MV-4-11 (cell line): ENCODE measurements around the gene NSUN6.

Experiments
- DNase-seq: peaks from one replicate; lab custom pipeline; 2025; lab: John Stamatoyannopoulos, UW

NSUN6 gene, protein sequence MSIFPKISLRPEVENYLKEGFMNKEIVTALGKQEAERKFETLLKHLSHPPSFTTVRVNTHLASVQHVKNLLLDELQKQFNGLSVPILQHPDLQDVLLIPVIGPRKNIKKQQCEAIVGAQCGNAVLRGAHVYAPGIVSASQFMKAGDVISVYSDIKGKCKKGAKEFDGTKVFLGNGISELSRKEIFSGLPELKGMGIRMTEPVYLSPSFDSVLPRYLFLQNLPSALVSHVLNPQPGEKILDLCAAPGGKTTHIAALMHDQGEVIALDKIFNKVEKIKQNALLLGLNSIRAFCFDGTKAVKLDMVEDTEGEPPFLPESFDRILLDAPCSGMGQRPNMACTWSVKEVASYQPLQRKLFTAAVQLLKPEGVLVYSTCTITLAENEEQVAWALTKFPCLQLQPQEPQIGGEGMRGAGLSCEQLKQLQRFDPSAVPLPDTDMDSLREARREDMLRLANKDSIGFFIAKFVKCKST

DNA sequence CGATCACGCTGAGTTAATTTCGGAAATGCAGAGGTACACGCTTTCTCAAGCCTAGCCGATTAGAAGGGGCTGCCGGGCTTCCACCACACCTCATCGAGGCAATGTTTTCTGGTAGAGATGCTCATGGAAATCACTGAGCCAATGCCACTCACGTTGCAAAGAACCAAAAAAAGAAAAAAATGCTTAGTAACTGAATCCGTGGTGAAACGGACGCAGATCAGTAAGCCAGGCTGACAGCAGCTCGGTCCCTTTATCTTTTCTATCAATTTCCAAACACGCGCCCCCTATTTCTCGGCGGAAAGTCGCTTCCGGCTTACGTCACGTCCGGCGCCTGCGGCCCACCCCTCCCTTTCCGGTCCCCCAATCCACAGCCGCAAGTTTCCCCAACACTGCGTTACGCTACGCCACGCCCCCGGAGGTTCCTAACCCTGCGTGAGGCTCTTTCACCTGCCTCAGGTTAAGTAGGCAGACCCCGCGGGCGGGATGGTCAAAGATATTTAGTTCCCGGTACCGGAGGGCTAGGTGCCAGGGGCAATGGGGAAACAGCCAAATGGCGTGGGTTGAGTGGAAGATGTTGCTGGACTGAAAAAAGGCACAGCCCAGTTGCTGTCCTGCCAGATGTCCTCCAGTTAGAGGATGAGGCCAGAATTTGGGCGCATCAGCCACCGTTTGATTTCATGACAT, at the start of gene NSUN6:
Gene NSUN6 (minus strand): TSS at position 264 of the 684 bp plus-strand sequence. CDS start 384 bp downstream, outside the sequence.
- peak; percentile 82 for DNase-seq

DNA sequence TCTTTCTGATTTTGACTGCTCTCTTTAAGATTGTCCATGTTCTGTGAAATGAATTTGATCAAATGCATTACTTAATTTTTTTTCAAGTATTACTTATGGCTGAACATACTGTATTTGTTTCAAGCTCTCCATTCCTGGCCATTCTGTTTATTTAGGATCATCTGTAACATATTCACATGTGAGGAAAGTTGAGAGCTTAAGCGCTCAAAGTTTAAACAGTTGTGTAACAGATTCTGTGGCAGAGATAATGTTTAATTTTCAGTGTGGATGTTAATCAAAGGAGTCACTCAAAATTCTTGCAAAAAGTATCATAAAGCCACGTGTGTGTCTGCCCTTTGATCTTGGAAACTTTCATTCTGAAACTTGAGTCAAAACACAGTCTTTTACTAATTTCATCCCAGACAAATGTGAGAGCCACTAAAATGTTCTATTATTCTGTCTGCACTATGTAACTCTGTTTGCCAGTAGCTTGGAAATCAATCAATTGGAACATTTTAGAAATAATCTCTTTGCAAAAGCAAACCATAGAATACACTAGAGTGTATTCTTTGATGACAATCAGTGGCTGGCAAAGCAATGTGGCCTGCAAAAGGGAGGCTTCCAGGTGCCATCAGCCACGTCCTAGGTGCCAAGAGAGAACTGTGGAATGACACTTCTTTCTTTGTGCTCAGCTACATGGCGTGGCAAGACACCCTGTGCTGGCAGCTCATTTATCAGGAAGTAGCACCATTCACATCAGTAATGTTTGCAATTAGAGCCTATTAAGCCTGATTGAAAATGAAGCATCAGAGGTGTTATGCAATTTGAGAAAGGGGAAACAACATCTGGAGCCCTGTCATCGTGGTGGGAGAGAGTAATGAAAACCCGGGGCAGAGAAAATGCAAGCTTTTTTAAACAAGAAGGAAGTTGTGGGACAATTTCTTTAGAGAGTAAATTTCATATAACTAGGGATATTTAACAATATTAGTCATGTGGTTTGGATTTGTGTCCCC, 48.8 kb upstream of the NSUN6 start:
- peak; percentile 65 for DNase-seq

DNA sequence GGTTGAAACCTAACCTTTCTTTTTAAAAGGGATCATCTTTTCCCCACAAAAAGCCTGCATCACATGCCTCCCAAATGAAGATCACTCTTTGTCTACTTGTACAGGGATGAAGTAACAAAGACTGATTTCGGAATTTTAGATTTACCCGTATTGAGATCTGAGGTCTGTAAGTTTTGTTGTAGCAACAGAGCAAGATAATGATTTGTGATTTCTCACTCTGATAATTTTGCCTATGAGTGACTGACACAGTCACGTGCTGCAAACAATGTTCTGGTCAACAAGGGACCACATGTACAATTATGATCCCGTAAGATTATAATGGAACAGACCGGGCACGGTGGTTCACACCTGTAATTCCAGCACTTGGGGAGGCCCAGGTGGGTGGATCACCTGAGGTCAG, 39.2 kb upstream of the NSUN6 start:
- DNase-seq = no peak

DNA sequence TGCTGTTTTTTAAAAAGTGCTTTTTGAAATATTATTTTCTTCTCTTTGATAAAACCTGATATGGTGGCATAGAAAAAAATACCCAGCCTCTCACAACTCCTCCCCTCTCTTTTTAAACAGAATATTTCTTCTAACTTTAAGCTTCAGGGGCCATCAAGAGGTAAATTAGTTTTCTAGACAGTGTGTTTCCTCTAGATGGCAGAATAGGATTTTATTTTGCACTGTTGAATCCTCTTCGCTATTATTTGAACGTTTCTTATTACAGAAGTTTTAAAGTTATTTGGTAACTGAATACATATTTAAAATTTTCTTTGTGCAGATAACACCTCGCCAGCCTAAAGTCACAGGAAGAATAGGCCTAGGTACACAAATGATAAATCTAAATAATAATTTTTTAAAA, 38.1 kb upstream of the NSUN6 start:
- DNase-seq = no peak

DNA sequence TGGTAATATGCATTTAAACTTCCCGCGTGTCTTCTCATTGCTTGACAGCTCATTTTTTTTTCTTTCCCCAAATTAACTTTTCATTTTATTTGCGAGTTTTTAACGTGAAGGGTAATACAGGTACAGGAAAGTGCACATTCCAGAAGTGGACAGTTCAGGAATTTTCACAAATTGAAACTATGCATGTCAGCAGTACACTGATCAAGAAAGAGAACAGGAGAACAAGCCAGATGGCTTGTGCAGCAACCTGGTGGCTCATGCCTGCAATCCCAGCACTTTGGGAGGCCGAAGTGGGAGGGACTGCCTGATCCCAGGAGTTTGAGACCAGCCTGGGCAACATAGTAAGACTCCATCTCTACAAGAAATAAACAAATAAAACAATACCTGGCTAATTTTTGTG, 36.3 kb upstream of the NSUN6 start:
- no peak for DNase-seq

DNA sequence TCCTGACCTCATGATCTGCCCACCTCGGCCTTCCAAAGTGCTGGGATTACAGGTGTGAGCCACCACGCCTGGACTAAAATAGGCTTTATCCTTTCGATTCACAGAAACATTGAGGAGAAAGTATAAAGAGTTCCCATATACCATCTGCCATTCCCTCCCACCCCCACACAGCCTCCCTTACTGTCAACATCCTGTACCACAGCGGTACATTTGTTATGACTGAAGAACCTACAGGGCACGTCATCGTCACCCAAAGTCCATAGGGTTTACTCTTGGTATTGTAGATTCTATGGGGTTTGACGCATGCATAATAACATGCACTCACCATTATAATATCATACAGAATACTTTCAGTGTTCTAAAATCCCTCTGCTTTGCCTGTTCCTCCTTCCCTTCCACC, 35.8 kb upstream of the NSUN6 start:
- no peak for DNase-seq

DNA sequence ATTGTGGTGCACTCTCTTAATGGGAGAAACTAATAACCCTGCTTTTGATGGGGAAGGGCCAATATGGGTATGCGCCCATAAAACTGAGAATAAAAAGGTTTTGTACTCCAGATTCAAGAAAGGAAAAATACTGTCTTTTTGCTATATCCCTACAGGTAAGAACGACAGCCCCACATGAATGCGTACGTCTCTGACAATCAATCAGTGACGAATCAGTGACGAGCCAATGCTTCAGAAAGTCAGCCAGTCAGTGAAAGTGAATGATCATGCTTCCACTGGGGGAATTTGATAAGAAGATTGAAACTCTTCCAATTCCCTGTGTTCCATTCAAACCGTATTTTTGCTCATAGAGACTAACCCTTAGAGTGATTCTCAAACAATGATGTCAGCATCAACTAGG, 34.2 kb upstream of the NSUN6 start:
- DNase-seq = no peak

DNA sequence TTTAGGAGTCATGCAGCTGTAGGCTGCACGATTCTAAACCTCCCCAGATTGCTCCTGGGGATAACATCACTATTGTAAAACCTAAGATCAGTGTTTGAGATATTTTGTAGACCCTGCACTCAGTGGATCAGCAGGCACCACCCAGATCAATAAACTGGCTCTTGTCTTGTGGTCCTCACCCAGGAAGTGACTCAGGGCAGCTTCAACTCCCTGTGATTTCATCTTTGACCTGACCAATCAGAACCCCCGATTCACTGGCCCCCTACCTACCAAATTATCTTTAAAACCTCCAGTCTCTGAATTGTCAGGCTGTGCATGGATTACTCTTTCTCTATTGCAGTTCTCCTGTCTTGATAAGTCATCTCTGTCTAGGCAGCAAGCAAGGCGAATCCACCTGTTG, 33.6 kb upstream of the NSUN6 start:
- no peak for DNase-seq

DNA sequence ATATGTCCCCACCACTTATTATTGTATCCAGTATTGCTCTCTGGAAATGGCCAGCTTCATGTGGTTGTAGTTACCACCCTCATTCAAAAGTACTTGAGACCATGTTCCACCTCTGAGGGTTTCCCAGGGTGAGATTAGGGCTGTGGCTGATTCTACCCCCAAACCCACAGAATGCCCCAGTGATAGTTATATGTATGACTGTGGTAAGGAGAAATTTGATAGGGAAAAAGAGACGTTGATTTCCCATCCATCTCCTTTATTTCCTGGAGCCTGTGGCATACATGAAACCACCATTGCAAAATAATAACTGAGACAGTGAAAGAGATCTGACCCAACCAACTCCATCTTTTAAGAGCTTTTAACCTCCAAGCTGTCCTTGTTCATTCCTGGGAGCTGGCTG, 33.0 kb upstream of the NSUN6 start:
- DNase-seq = no peak

DNA sequence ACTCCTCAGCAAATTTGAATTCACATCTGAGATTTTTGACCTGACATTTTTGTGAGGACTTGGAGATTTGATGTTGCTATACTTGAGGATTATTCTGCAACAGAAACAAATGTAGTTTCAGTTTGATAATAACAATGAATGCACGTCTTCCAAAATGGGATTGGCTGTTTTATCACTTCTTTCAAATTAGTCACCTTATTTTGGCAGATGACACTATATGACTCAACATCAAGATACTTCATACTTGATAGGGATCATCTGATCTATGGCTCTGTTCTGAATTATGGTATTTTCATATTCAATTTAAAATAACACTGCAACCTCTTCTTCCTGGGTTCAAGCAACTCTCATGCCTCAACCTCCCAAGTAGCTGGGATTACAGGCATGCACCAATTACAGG, 32.0 kb upstream of the NSUN6 start:
- DNase-seq = no peak

DNA sequence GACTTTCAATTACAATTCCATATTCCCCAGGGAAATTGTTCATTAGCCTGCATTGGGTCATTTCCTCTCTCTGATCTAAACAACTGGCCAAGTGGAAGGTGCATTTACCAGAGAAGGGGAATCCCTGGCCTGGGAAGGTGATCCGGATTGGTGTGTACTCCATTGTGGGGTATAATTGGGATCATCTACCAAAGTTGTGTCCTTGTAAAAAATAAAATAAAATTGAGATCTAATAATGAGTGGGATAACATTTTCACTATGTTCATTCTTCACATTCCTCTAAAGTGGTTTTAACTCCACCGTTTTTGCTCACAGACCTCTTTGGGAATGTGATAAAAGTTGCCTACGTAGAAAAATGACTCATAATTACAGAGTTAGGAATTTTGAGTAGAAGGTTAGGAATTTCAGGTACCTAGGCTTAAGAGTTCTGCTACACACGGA, 30.6 kb upstream of the NSUN6 start:
- no peak for DNase-seq

DNA sequence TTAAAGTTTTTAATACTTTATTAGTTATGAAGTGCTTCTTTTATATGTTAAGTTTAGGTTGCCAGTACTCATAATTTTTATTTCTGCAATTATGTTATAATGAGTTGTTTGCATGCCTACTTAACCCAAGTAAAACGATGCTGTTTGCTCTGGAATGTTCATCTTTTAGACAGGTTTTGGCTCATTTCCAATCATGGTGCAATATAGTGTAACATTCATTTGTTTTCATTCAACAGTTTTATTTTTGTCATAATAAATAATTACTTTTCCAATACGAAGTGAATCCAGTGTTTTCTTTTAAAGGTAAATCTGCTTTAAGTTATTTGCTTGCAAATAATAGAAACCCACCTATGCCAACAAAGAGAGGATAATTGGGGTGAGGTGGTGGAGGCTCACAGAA, 30.0 kb upstream of the NSUN6 start:
- DNase-seq = no peak

DNA sequence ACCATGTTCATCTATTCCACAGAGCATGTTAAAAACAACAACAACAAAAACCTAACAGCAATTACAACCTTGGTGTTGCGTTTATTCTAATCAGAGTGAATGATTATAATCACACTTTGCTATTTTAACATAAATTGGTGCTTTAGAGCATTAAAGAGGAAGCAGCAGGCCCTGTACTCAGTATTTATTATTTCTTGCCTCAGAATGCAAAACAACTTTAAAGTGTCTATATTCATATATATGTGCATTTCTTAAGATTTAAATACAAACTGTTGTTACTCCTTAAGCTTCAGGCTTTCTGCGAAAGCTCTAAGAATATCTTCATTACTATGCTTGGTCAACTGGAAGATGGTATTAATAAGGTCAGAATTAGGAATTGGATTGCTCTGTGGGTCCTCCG, 29.4 kb upstream of the NSUN6 start:
- no peak for DNase-seq

DNA sequence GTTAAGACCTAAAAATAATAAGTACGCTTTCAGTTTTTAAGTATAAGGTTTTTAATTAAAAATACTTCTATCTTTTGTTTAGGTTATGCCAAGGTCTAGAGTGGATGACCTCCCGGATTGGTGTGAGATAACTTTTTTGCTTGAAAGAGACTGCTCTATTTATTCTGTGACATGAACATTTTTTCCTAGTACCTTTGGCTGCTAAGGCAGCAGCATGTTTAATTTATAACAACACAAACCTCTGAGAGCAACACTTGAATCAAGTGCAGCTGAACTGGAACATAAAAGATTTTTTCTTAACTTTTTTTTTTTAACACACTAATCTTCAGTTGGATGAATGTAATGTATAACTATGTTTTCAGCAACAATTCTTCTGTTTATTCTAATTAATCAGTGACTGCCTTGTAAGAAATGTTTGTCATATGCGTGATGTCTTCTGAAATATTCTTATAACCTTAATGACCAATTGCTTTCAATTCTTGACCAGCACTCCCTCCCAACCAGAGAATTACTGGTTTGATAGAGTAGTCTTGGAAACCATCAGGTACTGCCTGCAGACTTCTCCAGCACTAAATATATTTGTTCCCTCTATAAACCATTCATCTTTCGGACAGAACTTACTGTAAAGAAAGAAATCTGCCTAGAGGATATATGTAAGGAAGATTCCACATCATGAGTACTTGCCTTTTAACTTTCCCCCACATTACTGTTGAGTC, 23.9 kb upstream of the NSUN6 start:
- no peak for DNase-seq

DNA sequence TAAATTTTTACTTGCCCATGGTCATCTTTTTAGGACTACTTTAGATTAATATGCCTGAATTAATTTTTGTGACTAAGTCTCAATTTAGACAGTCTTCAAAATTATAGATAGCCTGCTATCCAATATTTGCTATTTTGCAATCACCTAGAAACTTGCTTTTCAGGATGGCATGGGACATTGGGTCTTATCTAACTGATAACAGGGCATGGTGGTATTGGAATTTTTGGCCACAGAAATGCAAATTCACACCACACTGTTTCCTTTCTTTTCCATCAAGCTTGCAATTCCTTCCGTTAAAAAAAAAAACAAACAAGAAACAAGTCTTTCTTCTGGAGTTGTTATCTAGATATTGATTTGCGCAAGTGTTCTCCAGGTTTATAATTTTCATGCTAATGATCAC, 16.6 kb upstream of the NSUN6 start:
- no peak for DNase-seq

DNA sequence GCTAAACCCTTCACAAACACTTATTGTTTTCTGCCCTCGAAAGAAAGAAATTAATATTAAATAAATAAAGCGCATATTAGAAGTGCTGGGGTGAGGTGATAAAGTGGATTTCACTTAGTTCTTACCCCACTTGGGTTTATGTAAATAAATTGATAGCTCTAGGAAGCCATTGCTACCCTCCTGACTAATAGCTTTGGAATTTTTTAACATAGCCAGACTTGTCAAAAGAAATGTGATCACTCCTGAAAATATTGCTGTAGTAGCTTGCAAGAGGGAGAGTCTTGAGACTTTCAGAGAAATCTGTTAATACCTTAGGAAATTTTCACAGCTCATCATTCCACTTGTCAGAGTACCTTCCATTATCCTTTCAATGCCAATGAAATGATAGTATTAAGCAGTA, 15.4 kb upstream of the NSUN6 start:
- DNase-seq = no peak

DNA sequence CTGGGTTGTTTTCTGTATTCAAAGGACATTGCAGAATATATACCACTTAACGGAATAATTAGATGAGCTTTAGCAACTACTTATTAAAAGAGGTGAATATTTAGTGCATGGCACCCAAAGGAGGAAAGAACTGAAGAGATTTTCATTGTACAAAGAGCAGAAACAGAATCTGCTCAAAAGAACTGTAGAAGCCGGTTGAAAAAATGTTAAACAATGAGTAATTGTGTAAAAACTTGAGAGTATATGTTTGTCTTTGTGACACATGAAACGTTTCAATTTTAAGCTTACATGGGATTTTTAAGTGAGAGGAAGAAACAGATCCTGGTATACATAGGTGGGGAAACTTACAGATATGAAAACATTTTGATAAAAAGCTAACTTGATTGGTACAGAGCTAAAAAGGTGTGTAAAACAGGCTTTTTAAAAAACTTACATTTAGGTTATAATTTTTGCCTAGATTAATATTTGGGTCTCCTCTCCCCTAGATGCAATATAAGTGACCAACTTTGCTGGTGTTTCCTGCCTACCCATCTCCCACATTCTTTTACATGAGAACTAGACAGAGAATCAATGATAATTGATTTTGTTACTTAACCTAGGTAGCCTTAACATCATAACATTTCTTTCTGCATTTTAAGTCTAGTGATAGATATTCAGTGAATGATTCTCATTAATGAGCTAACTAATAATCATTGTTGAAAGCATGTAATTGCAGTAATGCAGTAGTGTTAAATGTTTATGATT, 14.6 kb upstream of the NSUN6 start:
- no peak for DNase-seq

DNA sequence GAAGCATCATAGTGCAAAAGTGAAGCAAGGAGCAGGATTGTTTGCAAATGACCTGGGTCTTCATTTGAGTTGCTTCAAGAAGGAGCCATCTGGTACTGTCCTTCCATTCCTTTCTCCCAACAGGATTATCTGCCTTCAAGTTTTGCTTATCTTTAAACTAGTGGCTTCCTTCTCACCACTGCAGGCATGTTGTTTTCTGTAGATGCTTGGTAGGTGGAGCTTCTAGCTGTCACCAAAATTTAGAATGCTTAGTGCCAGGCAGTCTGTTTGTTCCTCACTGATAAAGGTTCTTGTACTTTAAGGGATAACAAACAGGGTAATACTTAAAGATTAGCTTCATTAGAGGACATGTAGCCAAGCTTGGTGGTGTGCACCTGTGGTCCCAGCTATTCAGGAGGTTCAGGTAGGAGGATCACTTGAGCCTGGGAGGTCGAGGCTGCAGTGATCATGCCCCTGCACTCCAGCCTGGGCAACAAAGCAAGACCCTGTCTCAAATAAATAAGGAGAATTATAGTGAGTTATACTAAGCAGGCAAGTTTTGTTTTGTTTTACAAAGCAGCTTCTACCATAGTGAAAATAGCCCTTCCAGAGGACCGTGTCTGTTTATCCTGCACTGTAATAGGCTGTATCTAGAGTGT, 13.6 kb upstream of the NSUN6 start:
- DNase-seq = no peak

DNA sequence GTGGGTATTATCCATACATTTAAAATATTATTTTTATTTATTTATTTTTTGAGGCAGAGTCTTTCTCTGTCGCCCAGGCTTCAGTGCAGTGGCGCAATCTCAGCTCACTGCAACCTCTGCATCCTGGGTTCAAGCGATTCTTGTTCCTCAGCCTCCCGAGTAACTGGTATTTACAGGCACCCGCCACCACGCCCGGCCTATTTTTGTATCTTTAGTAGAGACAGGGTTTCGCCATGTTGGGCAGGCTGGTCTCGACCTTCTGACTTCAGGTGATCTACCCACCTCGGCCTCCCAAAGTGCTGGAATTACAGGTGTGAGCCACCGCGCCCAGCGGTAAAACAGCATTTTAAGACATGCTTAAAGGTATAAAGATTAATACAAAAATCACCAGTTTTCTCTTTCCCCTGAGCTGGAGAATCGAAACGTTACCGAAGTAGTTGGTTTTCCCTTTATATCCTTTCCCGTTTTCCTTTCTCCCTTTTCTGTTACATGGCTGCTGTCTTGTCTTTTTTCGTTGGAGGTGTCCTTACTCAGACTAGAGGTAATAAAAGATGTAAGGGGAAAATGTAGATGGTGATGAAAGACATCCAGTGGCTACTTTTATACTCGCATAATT, 9.5 kb upstream of the NSUN6 start:
- no peak for DNase-seq
